Epithelial cell of proximal tubule (primary cell): ENCODE results near the gene APC. TPM values are rescaled to one million over a fixed set of nuclear protein-coding genes. Genes with fewer than 3 reads are reported as not detected.

Experiments used
- DNase-seq: peaks from one replicate; pipeline ENCODE4 v3.0.0-alpha.2; 2011; ENCODE audit warnings: low read depth
- H3K4me3 ChIP-seq: 2 replicates; pipeline ENCODE4 v1.5.1; 2011; ENCODE audit warnings: low read depth, mild to moderate bottlenecking, low read length
- CTCF ChIP-seq: conservative IDR thresholded peaks from 2 replicates; pipeline ENCODE4 v1.5.1; 2012; ENCODE audit warnings: low read depth, mild to moderate bottlenecking, low read length
- total RNA-seq: library from RNA; depleted of rRNA; stranded (reverse); fragments of >200 nt; gene quantifications from 2 replicates; pipeline ENCODE4 v1.2.3, GENCODE V29; 2015

The APC gene
- total RNA-seq, 1 donor from 2014 or later: 24.0 TPM

- no peak for DNase-seq
- H3K4me3 ChIP-seq: no peak overlapping the region
- TF ChIP-seq CTCF: no peak
Measured at GRCh38 chr5:112693301-112693700, 44.4 kb upstream of the APC start.

GRCh38 chr5:112694853-112695709 lies 42.6 kb upstream of the APC start:
- DNase-seq: no peak
- no peak for TF ChIP-seq CTCF

GRCh38 chr5:112696786-112697185 lies 40.9 kb upstream of the APC start:
- H3K4me3 ChIP-seq: no peak overlapping the region
- TF ChIP-seq CTCF: no peak
- DNase-seq: no peak

More at GRCh38 chr5:112694853-112695709, 42.6 kb upstream of the APC start:
- no peak overlapping the region for H3K4me3 ChIP-seq

- no peak for DNase-seq
- H3K4me3 ChIP-seq: no peak overlapping the region
- TF ChIP-seq CTCF: no peak
Measured at GRCh38 chr5:112697322-112697721, 40.4 kb upstream of the APC start.

GRCh38 chr5:112697833-112698232 lies 39.9 kb upstream of the APC start:
- no peak overlapping the region for H3K4me3 ChIP-seq
- no peak for TF ChIP-seq CTCF
- no peak for DNase-seq

- no peak for TF ChIP-seq CTCF
- no peak overlapping the region for H3K4me3 ChIP-seq
- DNase-seq: no peak
Measured at GRCh38 chr5:112703866-112704820, 33.5 kb upstream of the APC start.
